ENCODE measurements around the gene CHTOP. TPM values are rescaled to one million over a fixed set of nuclear protein-coding genes. Genes with fewer than 3 reads are reported as not detected.

Gene CHTOP
- total RNA-seq, 4 donors from 2014 or later, result 99.1 to 124 (median 105) TPM

- Histone ChIP-seq H3K36me3 (no peaks in the 10 kb centered on the region), H3K4me1 (peaks cover 12 to 14% of the 10 kb centered on the region in 2 donors), H3K27ac (no peak overlapping the region), H3K9me3 (no peaks in the 10 kb centered on the region), H3K27me3 (no peaks in the 10 kb centered on the region), H3K4me3 (replicated peaks in 1 of 3) (no peak overlapping the region)
- no peak for TF ChIP-seq CTCF (IDR thresholded peaks at IDR 0.05)
- no peak for TF ChIP-seq POLR2A (IDR thresholded peaks at IDR 0.05)
- 87 to 94% methylated on average over 2 of the region's 2 CpGs for WGBS, 2 donors
- intact Hi-C loops (cut with DNase I), result no loop called here
- DNase-seq, result no peak
These were observed 45.4 kb upstream of the CHTOP start for GRCh38 chr1:153588482-153588881.

- H3K36me3 ChIP-seq, result no peaks in the 10 kb centered on the region
- WGBS, 2 donors, result 29 to 37% methylated on average over 4 of the region's 4 CpGs
- intact Hi-C loops (cut with DNase I), result no loop called here
- H3K4me1 ChIP-seq, result peaks cover 4 to 7% of the 10 kb centered on the region in 2 donors
- TF ChIP-seq POLR2A (IDR thresholded peaks at IDR 0.05) (no peak), CTCF (IDR thresholded peaks at IDR 0.05) (no peak)
- H3K27me3 ChIP-seq, result no peaks in the 10 kb centered on the region
- no peak overlapping the region for H3K4me3 ChIP-seq (replicated peaks in 1 of 3)
- DNase-seq, result no peak
- no peak overlapping the region for H3K27ac ChIP-seq
- H3K9me3 ChIP-seq, result no peaks in the 10 kb centered on the region
These were observed 41.1 kb upstream of the CHTOP start for GRCh38 chr1:153592748-153593147.

GRCh38 chr1:153597206-153597605 lies 36.7 kb upstream of the CHTOP start:
- intact Hi-C loops (cut with DNase I), result no loop called here

GRCh38 chr1:153598309-153599172 lies 35.3 kb upstream of the CHTOP start:
- Histone ChIP-seq H3K36me3 (no peaks in the 10 kb centered on the region), H3K4me3 (replicated peaks in 1 of 3) (no peak overlapping the region), H3K27ac (no peak overlapping the region), H3K9me3 (no peaks in the 10 kb centered on the region), H3K27me3 (no peaks in the 10 kb centered on the region), H3K4me1 (no peaks in the 10 kb centered on the region)
- intact Hi-C loops (cut with DNase I), result no loop called here
- DNase-seq, result no peak
- WGBS, 2 donors, result 68 to 86% methylated on average over 7 of the region's 7 CpGs
- TF ChIP-seq CTCF (IDR thresholded peaks at IDR 0.05), result no peak
- TF ChIP-seq POLR2A (IDR thresholded peaks at IDR 0.05), result no peak

More at GRCh38 chr1:153597206-153597605, 36.7 kb upstream of the CHTOP start:
- no peak for TF ChIP-seq POLR2A (IDR thresholded peaks at IDR 0.05)
- no peak for TF ChIP-seq CTCF (IDR thresholded peaks at IDR 0.05)
- H3K4me3 ChIP-seq (replicated peaks in 1 of 3), result no peak overlapping the region
- no peaks in the 10 kb centered on the region for H3K27me3 ChIP-seq
- H3K27ac ChIP-seq, result no peak overlapping the region
- no peaks in the 10 kb centered on the region for H3K9me3 ChIP-seq
- no peaks in the 10 kb centered on the region for H3K36me3 ChIP-seq
- H3K4me1 ChIP-seq, result peaks cover 0 to 6% of the 10 kb centered on the region in 2 donors
- DNase-seq, result no peak
- WGBS, 2 donors, result 93 to 94% methylated on average over 6 of the region's 6 CpGs

GRCh38 chr1:153599847-153600246 lies 34.0 kb upstream of the CHTOP start:
- intact Hi-C loops (cut with DNase I), result no loop called here
- TF ChIP-seq POLR2A (IDR thresholded peaks at IDR 0.05), result no peak
- no peak for TF ChIP-seq CTCF (IDR thresholded peaks at IDR 0.05)
- H3K36me3 ChIP-seq, result no peaks in the 10 kb centered on the region
- H3K9me3 ChIP-seq, result no peaks in the 10 kb centered on the region
- H3K27me3 ChIP-seq, result no peaks in the 10 kb centered on the region
- no peak overlapping the region for H3K27ac ChIP-seq
- no peak overlapping the region for H3K4me3 ChIP-seq (replicated peaks in 1 of 3)
- 91 to 94% methylated on average over 7 of the region's 7 CpGs for WGBS, 2 donors
- H3K4me1 ChIP-seq, result no peaks in the 10 kb centered on the region
- DNase-seq, result no peak
